GM12801 (cell line): Measurements from ENCODE around the gene MEMO1.

Experiments used
- CTCF ChIP-seq: IDR thresholded peaks from one replicate; pipeline ENCODE4 v1.5.1; 2011; ENCODE audit warnings: control low read depth; ENCODE audit not compliant: insufficient read length; ENCODE audit errors: extremely low read depth

The MEMO1 gene

DNA sequence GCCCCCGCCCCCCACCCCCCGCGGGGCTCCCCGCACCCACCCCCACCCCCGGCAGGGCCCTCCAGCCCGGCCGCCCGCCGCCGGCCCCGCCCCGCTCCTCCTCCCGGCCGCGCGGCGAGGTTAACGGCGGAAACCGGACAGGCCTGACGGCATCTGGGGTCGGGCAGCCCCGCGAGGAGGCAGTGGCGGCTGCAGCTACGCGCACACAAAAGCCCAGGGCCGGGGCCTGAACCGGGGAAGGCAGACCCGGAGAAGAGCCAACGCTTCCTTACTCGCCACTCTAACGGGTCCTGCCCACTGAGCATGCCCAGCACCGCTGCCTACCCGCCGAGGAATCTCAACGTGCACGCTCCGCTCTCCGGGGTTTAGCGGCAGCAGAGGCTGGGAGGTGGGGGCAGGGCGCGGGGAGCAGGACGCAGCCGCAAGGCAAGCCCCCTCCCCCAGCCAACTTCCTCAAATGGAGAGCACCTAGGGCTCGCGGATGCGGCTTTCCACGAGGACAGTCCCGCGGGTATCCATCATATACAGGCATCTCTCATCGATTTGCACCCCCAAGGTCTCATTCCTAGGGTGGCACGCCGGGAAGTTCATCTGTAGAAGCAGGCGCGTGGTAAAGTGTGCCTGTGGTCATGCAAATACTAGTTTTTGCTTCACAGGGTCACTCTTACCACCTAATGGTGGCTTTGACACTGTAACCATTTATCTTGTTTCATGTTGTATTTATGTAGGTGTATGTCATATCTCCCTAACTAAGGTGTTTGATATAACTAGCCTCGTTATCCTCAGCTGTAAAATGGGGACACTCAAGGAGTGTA, at the start of gene MEMO1:
Gene MEMO1 (minus strand): TSS at position 339 of the 815 bp plus-strand sequence. CDS start 761 bp downstream, outside the sequence.
- no peak for TF ChIP-seq CTCF

DNA sequence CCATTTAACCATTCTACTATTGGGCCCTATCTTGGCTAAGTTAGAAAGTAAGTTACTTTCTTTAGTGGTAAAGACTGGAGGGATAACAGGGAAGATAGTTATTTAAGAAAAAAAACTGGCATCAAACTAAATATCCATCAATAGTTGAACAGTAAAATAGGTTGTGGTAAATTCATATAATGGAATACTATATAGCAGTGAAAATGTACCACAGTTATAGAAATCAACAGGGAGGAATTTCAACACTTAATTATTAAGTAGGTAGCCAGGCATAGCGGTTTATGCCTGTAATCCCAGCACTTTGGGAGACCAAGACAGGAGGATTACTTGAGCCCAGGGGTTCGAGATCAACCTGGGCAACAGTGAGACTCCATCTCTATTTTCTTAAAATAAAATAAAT, 49.5 kb upstream of the MEMO1 start:
- TF ChIP-seq CTCF = no peak

GRCh38 chr2:32058130-32058529, 47.3 kb upstream of the MEMO1 start:
- TF ChIP-seq CTCF = no peak

DNA sequence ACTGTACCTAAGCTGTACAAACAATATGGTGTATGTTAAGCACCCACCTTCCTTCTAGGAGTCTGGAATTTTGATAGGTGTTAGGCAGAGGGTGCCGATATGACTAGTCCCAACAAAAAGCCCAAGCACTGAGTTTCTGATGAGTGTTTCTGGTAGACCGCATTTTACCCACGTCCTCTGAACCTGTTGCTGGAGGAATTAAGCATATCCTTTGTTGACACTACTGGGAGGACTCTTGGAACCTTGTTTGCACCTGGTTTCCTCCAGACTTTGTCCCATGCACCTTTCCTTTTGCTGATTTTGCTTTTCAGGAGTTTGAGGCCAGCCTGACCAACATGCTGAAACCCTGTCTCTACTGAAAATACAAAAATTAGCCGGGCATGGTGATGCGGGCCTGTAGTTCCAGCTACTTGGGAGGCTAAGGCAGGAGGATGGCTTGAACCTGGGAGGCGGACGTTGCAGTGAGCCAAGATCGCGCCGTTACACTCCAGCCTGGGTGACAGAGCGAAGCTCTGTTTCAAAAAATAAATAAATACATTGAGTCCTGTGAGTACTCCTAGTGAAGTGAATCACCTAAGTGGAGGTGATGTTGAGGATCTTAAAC, 41.1 kb upstream of the MEMO1 start:
- TF ChIP-seq CTCF = no peak

DNA sequence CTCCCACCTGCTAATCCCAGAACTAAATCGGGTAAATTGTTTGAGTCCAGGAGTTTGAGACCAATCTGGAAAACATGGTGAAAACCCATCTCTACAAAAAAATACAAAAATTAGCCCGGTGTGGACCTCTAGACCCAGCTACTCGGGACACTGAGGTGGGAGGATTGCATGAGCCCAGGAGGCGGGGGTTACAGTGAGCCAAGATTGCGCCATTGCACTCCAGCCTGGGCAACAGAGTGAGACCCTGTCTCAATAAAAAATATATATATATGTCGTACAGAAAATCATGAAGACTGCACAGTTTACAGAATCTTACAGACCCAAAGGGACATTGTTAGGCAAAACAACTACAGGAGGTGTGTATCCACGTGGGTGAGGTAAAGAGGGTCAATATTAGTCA, 32.8 kb upstream of the MEMO1 start:
- no peak for TF ChIP-seq CTCF

- TF ChIP-seq CTCF = no peak
These were observed 28.8 kb upstream of the MEMO1 start, which contains the start of gene DPY30 for GRCh38 chr2:32039447-32040219. TSS of gene DPY30 (minus strand) at chr2:32039805. CDS start at chr2:32039456, 349 bp downstream.

DNA sequence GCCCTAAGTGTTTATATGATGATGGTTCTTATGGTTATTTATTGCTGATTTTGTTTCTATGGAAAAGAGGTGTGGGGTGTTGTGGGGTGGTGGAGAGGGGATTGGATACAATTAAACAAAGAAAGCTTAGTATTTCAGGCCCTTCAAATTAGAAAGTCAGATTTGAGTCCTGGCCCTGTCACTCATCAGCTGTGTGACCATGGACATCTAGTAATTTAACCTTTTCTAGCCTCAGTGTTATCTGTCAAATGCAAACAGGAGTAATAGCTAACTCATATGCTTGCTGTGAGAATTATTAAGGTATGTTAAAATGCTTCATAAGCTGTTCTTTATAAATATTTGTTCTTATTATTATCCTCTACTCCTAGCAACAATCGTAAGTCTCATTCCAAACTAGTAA, 2.1 kb upstream of the MEMO1 start:
- TF ChIP-seq CTCF = no peak
